ENCODE data around the gene STARD13.

STARD13 gene

DNA sequence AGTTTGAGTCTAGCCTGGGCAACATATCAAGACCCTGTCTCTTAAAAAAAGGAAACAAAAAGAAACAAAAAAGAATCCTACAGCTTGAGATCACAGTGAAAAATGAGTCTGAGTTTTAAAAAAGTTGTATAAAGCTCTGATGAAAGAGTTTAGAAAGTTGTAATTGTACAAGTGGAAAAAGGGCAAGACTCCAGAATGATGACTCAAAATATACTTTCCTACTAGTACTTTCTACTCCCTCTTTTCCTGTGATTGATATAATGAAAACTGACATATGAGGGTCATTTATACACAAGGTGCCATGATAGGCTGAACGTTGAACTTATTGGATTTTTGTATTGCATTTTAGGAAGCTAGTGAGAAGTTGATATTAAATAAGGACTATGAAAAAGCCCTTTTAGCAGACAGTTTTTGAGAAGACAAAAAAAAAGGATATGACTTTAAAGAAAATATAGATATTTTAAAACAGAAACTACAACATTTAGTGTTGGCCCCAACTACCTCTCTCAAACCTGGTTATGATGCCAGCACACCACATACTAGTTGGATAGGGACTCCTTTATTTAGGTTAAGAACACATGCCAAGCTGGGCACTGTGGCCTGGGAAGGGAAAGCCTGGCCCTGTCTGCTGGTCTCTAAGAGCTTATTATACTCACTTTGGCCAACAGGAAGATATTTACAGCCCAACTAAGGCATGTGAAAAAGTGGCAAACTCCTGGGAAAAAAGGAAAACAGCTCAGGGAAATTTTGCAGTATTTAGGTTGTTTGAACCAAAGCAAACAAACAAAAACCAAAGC is 152.7 kb downstream of the STARD13 start:
- H3K36me3 ChIP-seq: no peaks in the 10 kb centered on the region
- no peak overlapping the region for H3K4me3 ChIP-seq (ENCODE audit: low read depth, low read length)
- no peak for DNase-seq
- H3K9me3 ChIP-seq (ENCODE audit: severe bottlenecking): no peaks in the 10 kb centered on the region
- TF ChIP-seq, protein P1, sequence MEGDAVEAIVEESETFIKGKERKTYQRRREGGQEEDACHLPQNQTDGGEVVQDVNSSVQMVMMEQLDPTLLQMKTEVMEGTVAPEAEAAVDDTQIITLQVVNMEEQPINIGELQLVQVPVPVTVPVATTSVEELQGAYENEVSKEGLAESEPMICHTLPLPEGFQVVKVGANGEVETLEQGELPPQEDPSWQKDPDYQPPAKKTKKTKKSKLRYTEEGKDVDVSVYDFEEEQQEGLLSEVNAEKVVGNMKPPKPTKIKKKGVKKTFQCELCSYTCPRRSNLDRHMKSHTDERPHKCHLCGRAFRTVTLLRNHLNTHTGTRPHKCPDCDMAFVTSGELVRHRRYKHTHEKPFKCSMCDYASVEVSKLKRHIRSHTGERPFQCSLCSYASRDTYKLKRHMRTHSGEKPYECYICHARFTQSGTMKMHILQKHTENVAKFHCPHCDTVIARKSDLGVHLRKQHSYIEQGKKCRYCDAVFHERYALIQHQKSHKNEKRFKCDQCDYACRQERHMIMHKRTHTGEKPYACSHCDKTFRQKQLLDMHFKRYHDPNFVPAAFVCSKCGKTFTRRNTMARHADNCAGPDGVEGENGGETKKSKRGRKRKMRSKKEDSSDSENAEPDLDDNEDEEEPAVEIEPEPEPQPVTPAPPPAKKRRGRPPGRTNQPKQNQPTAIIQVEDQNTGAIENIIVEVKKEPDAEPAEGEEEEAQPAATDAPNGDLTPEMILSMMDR (IDR thresholded peaks at IDR 0.05; ENCODE audit: low read depth, low read length): no peak
- no peaks in the 10 kb centered on the region for H3K27me3 ChIP-seq (ENCODE audit: insufficient read depth, low read depth, severe bottlenecking)
- no peak overlapping the region for H3K27ac ChIP-seq

GRCh38 chr13:33129886-33130285 is 155.7 kb downstream of the STARD13 start:
- H3K27ac ChIP-seq: no peak overlapping the region
- H3K27me3 ChIP-seq (ENCODE audit: insufficient read depth, low read depth, severe bottlenecking): no peaks in the 10 kb centered on the region
- H3K9me3 ChIP-seq (ENCODE audit: severe bottlenecking): no peaks in the 10 kb centered on the region
- TF ChIP-seq, protein P1 (IDR thresholded peaks at IDR 0.05; ENCODE audit: low read depth, low read length): no peak
- H3K4me3 ChIP-seq (ENCODE audit: low read depth, low read length): no peak overlapping the region
- DNase-seq: no peak
- H3K36me3 ChIP-seq: no peaks in the 10 kb centered on the region

DNA sequence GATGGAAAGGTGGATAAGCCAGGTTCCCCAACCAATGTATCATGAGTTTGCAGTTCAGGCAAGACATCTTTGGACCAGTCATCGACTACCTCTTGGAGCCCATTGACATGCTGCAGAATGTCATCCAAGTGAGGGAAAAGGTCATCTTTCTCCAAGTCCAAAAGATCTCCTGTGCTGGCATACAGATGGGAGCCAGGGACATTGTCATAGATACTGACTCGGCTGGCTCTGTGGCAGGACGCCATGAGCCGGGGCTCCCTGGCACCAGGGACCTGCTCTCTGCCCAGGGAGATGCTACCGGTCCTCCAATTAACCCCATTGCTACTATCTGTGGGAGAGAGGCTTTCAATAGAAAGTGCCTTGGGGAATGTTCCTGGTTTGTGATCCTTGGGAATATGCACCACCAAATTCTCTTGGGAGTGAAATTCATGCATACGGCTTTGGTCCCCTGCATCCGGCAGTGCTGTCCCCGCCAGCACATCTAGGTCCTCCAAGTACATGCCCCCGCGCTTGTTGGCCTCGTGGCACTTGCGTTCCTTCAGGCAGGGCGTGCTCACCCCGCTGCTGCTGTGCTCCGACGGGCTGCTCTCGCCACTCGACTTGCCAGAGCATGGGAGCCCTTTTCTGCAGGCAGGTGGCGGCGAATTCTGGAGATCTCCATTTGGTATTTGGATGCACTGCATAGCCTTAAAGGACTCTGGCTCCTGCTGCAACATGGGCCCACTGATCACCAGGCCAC is 156.3 kb downstream of the STARD13 start:
- no peak for DNase-seq
- H3K4me3 ChIP-seq (ENCODE audit: low read depth, low read length): no peak overlapping the region
- H3K27me3 ChIP-seq (ENCODE audit: insufficient read depth, low read depth, severe bottlenecking): no peaks in the 10 kb centered on the region
- no peaks in the 10 kb centered on the region for H3K9me3 ChIP-seq (ENCODE audit: severe bottlenecking)
- no peak overlapping the region for H3K27ac ChIP-seq
- TF ChIP-seq, protein P1 (IDR thresholded peaks at IDR 0.05; ENCODE audit: low read depth, low read length): no peak
- no peaks in the 10 kb centered on the region for H3K36me3 ChIP-seq

DNA sequence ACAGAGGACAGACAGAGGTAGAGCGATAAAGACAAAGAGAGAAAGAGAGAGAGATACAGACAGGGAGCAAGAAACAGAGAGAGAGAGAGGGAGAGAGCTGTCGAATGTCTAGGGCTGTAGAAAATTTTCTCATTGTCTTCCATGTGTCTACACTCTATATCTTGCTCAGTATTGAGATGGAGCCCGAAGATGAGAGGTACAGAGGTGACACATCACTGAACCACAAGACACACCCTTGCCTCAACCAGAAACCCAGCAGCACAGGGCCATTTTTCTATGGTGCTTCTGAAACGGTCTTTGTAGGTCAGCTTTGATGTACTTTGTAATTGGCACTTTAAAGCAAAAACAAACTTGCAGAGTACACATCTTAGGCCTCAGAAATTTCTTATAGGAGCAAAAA is 157.4 kb downstream of the STARD13 start:
- no peaks in the 10 kb centered on the region for H3K27me3 ChIP-seq (ENCODE audit: insufficient read depth, low read depth, severe bottlenecking)
- H3K27ac ChIP-seq: no peak overlapping the region
- DNase-seq: no peak
- no peaks in the 10 kb centered on the region for H3K36me3 ChIP-seq
- no peak overlapping the region for H3K4me3 ChIP-seq (ENCODE audit: low read depth, low read length)
- TF ChIP-seq, protein P1 (IDR thresholded peaks at IDR 0.05; ENCODE audit: low read depth, low read length): no peak
- H3K9me3 ChIP-seq (ENCODE audit: severe bottlenecking): no peaks in the 10 kb centered on the region

DNA sequence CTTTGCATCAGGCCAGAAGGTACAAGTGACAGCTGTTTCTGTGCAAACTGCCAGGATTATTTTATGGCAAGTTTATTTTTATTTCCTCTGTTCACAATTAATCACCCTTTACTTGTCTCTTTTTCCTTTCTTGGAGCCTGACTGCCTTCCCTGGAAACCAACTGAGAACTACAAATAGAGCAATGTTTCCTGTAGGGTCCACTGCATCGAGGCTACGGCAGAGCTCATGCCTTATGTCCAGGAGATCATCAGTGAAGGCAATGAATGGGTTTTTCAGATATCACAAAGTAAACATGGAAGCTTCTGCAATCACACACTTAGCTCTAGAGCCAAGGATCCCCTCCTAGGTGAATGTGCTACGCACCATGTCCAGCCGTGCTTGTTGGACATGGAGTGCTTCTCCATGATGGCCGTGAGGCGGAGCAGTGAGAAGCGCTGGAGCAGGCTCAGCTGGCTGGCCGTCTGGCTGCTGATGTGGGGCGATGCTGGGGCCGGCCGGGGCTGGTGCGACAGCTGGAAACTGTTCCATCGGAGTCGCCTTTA is 158.5 kb downstream of the STARD13 start:
- DNase-seq: no peak

More for the DNA sequence above, 158.5 kb downstream of the STARD13 start:
- Histone ChIP-seq H3K36me3 (no peaks in the 10 kb centered on the region), H3K4me3 (ENCODE audit: low read depth, low read length) (no peak overlapping the region), H3K27ac (no peak overlapping the region), H3K27me3 (ENCODE audit: insufficient read depth, low read depth, severe bottlenecking) (no peaks in the 10 kb centered on the region), H3K9me3 (ENCODE audit: severe bottlenecking) (no peaks in the 10 kb centered on the region)
- TF ChIP-seq, protein P1 (IDR thresholded peaks at IDR 0.05; ENCODE audit: low read depth, low read length): no peak

Data from WERI-Rb-1 (cell line).